DMS153 (cell line): ENCODE data around the gene RALBP1.
"Not testable (repeated sequence)": the region's sequence is repeated elsewhere in the genome, so short reads cannot be mapped to it uniquely, and the experiment has no call there.

Experiments used
- DNase-seq: peaks from one replicate; lab custom pipeline; 2025; lab: John Stamatoyannopoulos, UW

RALBP1 gene

GRCh38 chr18:9474983-9475642 lies at the start of gene RALBP1:
RALBP1 (plus strand) TSS chr18:9475513; CDS start chr18:9513046, 37,533 bp downstream.
- DNase-seq, result peak; percentile 93

GRCh38 chr18:9426753-9427152 lies 48.6 kb upstream of the RALBP1 start:
- DNase-seq, result no peak

- peak; percentile 29 for DNase-seq
Observed at GRCh38 chr18:9428301-9428706, 47.0 kb upstream of the RALBP1 start.

GRCh38 chr18:9428862-9429661 lies 46.3 kb upstream of the RALBP1 start:
- DNase-seq, result no peak

- no peak for DNase-seq
Observed at GRCh38 chr18:9429662-9429993, 45.7 kb upstream of the RALBP1 start.

- DNase-seq, result not testable (repeated sequence)
Observed at GRCh38 chr18:9430315-9430714, 45.0 kb upstream of the RALBP1 start.

GRCh38 chr18:9431296-9431695 lies 44.0 kb upstream of the RALBP1 start:
- no peak for DNase-seq

GRCh38 chr18:9433122-9433521 lies 42.2 kb upstream of the RALBP1 start:
- not testable (repeated sequence) for DNase-seq

GRCh38 chr18:9433671-9434121 lies 41.6 kb upstream of the RALBP1 start:
- DNase-seq, result no peak

- DNase-seq, result no peak
Observed at GRCh38 chr18:9434122-9434701, 41.1 kb upstream of the RALBP1 start.

- DNase-seq, result no peak
Observed at GRCh38 chr18:9435041-9435440, 40.3 kb upstream of the RALBP1 start.

- DNase-seq, result no peak
Observed at GRCh38 chr18:9436206-9436929, 38.9 kb upstream of the RALBP1 start.

GRCh38 chr18:9437021-9437437 lies 38.3 kb upstream of the RALBP1 start:
- no peak for DNase-seq

- no peak for DNase-seq
Observed at GRCh38 chr18:9437672-9438071, 37.6 kb upstream of the RALBP1 start.

- DNase-seq, result no peak
Observed at GRCh38 chr18:9441061-9441460, 34.3 kb upstream of the RALBP1 start.

- no peak for DNase-seq
Observed at GRCh38 chr18:9444549-9444948, 30.8 kb upstream of the RALBP1 start.

- no peak for DNase-seq
Observed at GRCh38 chr18:9446839-9447238, 28.5 kb upstream of the RALBP1 start.

GRCh38 chr18:9447334-9447733 lies 28.0 kb upstream of the RALBP1 start:
- DNase-seq, result no peak

GRCh38 chr18:9449600-9450414 lies 25.5 kb upstream of the RALBP1 start:
- no peak for DNase-seq

GRCh38 chr18:9450920-9451319 lies 24.4 kb upstream of the RALBP1 start:
- DNase-seq, result not testable (repeated sequence)

GRCh38 chr18:9453283-9453682 lies 22.0 kb upstream of the RALBP1 start:
- no peak for DNase-seq
